ENCODE measurements around the gene METTL27.

DNA sequence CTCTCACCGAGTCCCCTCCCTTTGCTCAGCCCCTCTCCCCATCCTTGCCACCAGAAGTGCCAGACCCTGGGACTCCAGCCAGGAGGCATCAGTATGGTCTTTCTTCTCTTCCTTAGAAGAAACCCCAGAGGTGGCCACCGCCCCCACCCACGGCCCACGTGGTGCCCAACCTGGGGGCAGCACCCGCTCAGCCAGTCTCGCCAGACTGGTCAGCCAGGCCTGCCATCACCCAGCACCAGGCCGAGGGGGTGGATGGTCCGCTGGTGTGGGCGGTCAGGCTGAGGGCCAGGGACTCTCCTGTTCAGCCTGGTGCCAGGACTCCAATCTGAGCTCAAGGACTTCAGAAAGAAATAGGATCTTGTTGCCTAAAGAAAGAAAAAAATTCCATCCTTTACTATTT lies 17.3 kb downstream of the METTL27 start:
- TF ChIP-seq GATA2 (IDR thresholded peaks at IDR 0.05; ENCODE audit: low read depth, low read length) = no peak
- no peak for TF ChIP-seq GATA3 (IDR thresholded peaks at IDR 0.05; ENCODE audit: low read depth, low read length)
